Endothelial cell of umbilical vein (primary cell): ENCODE data around the gene STK38L. TPM values are rescaled to one million over a fixed set of nuclear protein-coding genes. Genes with fewer than 3 reads are reported as not detected.

ENCODE experiments used
- BruUV-seq: library from RNA; stranded (reverse); fragments of 400-500 nt; replicated peaks from 2 replicates; lab custom pipeline; 2021; lab: Mats Ljungman, UMichigan
- CTCF ChIA-PET: fragments of 300-600, 350-600 bp; sonication (Branson Sonifier 250); formaldehyde crosslinking; loops from one replicate; lab custom pipeline; 2021; ENCODE audit warnings: antibody characterized with exemption, inconsistent platforms; lab: Charles Lee
- POLR2A ChIA-PET: fragments of 300-600, 350-600 bp; sonication (Branson Sonifier 250); formaldehyde crosslinking; loops from one replicate; lab custom pipeline; 2021; ENCODE audit warnings: antibody characterized with exemption, inconsistent platforms; lab: Charles Lee
- DNase-seq: peaks from one replicate; pipeline ENCODE4 v3.0.0-alpha.2; 2011; ENCODE audit warnings: low read depth, low spot score
- FAIRE-seq: peaks from 2 replicates; lab custom pipeline; 2011; peaks lifted over from hg19 to GRCh38; lab: Jason Lieb, UNC
- H2AFZ ChIP-seq: 2 replicates; pipeline ENCODE4 v1.6.0; 2012; ENCODE audit warnings: low read depth, low read length, control low read depth, inconsistent platforms
- H3K27ac ChIP-seq: 2 replicates; pipeline ENCODE4 v1.5.1; 2011; ENCODE audit warnings: low read depth, mild to moderate bottlenecking, control low read depth, low read length, moderate library complexity; ENCODE audit not compliant: insufficient read depth
- H3K27me3 ChIP-seq, 2 experiments: 2 replicates each; pipeline versions ENCODE4 v1.6.0 to v1.6.1; 2011; ENCODE audit warnings: low read length in 2 of 2, mixed read lengths in 1 of 2; ENCODE audit not compliant: control insufficient read depth in 2 of 2, insufficient read depth in 2 of 2
- H3K36me3 ChIP-seq, 2 experiments: 2 replicates in 1 of 2; 3 replicates in 1 of 2; pipeline ENCODE4 v1.5.1; 2011; ENCODE audit warnings: low read length in 2 of 2, mild to moderate bottlenecking in 1 of 2, moderate library complexity in 1 of 2; ENCODE audit not compliant: control insufficient read depth in 2 of 2, insufficient read depth in 2 of 2; ENCODE audit errors: extremely low read depth in 1 of 2
- H3K4me1 ChIP-seq: 3 replicates; pipeline ENCODE4 v1.5.1; 2011; ENCODE audit warnings: mild to moderate bottlenecking, low read length; ENCODE audit not compliant: control insufficient read depth, insufficient read depth; ENCODE audit errors: extremely low read depth
- H3K4me2 ChIP-seq: 2 replicates; pipeline ENCODE4 v1.6.1; 2011; ENCODE audit warnings: low read length, control low read depth, mixed read lengths; ENCODE audit not compliant: insufficient read depth
- H3K4me3 ChIP-seq, 3 experiments: fragments of 200-600 bp in 1 of 3; sonication (generic), shearing (Covaris generic) in 1 of 3; replicated peaks in 1 of 3; 2 replicates each; pipeline ENCODE4 v1.5.1; 2011 to 2016; ENCODE audit warnings: control low read depth in 3 of 3, low read length in 3 of 3, mild to moderate bottlenecking in 2 of 3, inconsistent platforms in 1 of 3, low read depth in 1 of 3, moderate library complexity in 1 of 3; ENCODE audit not compliant: insufficient read depth in 1 of 3
- H3K79me2 ChIP-seq: 2 replicates; pipeline ENCODE4 v1.6.0; 2012; ENCODE audit warnings: low read length, inconsistent platforms; ENCODE audit not compliant: control insufficient read depth, insufficient read depth
- H3K9ac ChIP-seq: replicated peaks from 2 replicates; pipeline ENCODE3; 2011; ENCODE audit warnings: low read length, control low read depth; ENCODE audit not compliant: insufficient read depth; ENCODE audit errors: extremely low read depth
- H3K9me1 ChIP-seq: replicated peaks from 3 replicates; pipeline ENCODE4 v1.6.0; 2011; ENCODE audit warnings: mild to moderate bottlenecking, low read length; ENCODE audit not compliant: control insufficient read depth, insufficient read depth; ENCODE audit errors: extremely low read depth
- H3K9me3 ChIP-seq: replicated peaks from 2 replicates; pipeline ENCODE4 v1.5.1; 2012; ENCODE audit warnings: low read length, inconsistent platforms; ENCODE audit not compliant: control insufficient read depth, insufficient read depth
- H4K20me1 ChIP-seq: replicated peaks from 2 replicates; pipeline ENCODE3; 2011; ENCODE audit warnings: mild to moderate bottlenecking, low read length; ENCODE audit not compliant: control insufficient read depth, insufficient read depth; ENCODE audit errors: extremely low read depth
- EZH2 ChIP-seq: IDR thresholded peaks from 2 replicates; pipeline ENCODE4 v1.6.1; 2012; ENCODE audit warnings: borderline replicate concordance, low read depth, mild to moderate bottlenecking, moderate library complexity, low read length, inconsistent platforms; ENCODE audit not compliant: severe bottlenecking
- FOS ChIP-seq: IDR thresholded peaks from 2 replicates; pipeline ENCODE4 v1.6.1; 2011; ENCODE audit warnings: mild to moderate bottlenecking, low read length, moderate library complexity, borderline replicate concordance; ENCODE audit not compliant: insufficient read depth
- GATA2 ChIP-seq: IDR thresholded peaks from 2 replicates; pipeline ENCODE4 v1.7.0; 2011; ENCODE audit warnings: low read depth, mild to moderate bottlenecking, moderate library complexity, mixed read lengths, low read length; ENCODE audit not compliant: insufficient read length, insufficient read depth
- JUN ChIP-seq: IDR thresholded peaks from 2 replicates; pipeline ENCODE4 v1.6.1; 2011; ENCODE audit warnings: borderline replicate concordance, low read depth; ENCODE audit not compliant: insufficient read length, insufficient read depth
- MYC ChIP-seq: IDR thresholded peaks from one replicate; pipeline ENCODE4 v1.6.1; 2011; ENCODE audit warnings: mild to moderate bottlenecking, low read depth, low read length
- POLR2A ChIP-seq: IDR thresholded peaks from 2 replicates; pipeline ENCODE4 v1.6.1; 2012; ENCODE audit warnings: low read depth, mild to moderate bottlenecking, control low read depth, low read length
- POLR2AphosphoS5 ChIP-seq: IDR thresholded peaks from 2 replicates; pipeline ENCODE4 v1.6.1; 2012; ENCODE audit warnings: low read depth, mild to moderate bottlenecking, control low read depth, low read length, moderate library complexity; ENCODE audit not compliant: insufficient read depth
- dilution Hi-C: fragments of 300-500 bp; cut with MboI; formaldehyde crosslinking; loops from one replicate; pipeline ENCODE4 v1.15.0; 2019; ENCODE audit warnings: low sequenced_read_pairs; ENCODE audit not compliant: extremely low pct_ligation_motif_present
- intact Hi-C: fragments of 100-400 bp; cut with micrococcal nuclease; formaldehyde crosslinking; loops from one replicate; pipeline ENCODE4 v1.10.0; 2022
- polyA plus RNA-seq, 4 experiments: library from polyadenylated mRNA; depleted of rRNA in 3 of 4; stranded (reverse) in 3 of 4; unstranded in 1 of 4; fragments of >200 nt; gene quantifications; 2 replicates each; pipeline versions ENCODE4 v1.2.1 to v1.2.3, GENCODE V29; 2011 to 2012; ENCODE audit warnings: missing spikeins in 1 of 4
- total RNA-seq: library from RNA; stranded (reverse); gene quantifications from 2 replicates; pipeline ENCODE4 v1.2.3, GENCODE V29; 2021
- TF ChIP-seq, protein P1 (sequence below), 2 donors: IDR thresholded peaks; 1 replicate in 1 of 2; 2 replicates in 1 of 2; pipeline ENCODE4 v1.5.1; 2011; ENCODE audit warnings: low read length in 2 of 2, mild to moderate bottlenecking in 2 of 2, moderate library complexity in 2 of 2, control low read depth in 1 of 2, inconsistent platforms in 1 of 2, low read depth in 1 of 2; ENCODE audit not compliant: insufficient read depth in 1 of 2; ENCODE audit errors: extremely low read depth in 1 of 2
- TF ChIP-seq, protein P2 (sequence below): IDR thresholded peaks from 2 replicates; pipeline ENCODE4 v1.6.1; 2011; ENCODE audit not compliant: insufficient read depth, insufficient read length

STK38L gene
- total and polyA plus RNA-seq, 2 donors (not counting 3 experiments of a cell fraction or from before 2014, with no cell fraction given), result 14.7 to 58.4 TPM

DNA sequence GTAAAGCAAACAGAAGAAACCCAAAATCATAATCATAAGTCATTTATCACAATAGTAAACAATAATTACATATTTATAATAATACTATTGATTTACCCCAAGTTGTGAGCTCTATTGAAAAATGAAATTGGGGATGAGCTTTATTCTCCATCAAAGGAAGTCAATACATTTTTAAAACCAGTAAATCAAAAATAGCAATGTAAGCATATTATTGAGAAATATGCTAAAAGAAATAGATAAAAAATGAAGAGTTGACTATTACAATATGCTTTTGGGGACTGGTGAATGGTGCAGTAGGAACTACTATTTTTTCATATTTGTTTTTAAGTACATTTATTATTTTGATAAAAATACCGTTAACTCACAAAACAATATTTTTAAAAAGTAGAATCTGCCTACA lies 31.2 kb upstream of the STK38L start:
- dilution Hi-C loops, result no loop called here
- no peaks in the 10 kb centered on the region for H3K4me1 ChIP-seq
- POLR2A ChIA-PET, result no interaction called here

More for the DNA sequence above, 31.2 kb upstream of the STK38L start:
- Histone ChIP-seq H3K79me2 (no peaks in the 10 kb centered on the region), H3K9me3 (no peaks in the 10 kb centered on the region), H3K27me3 (no peaks in the 10 kb centered on the region), H2AFZ (no peak overlapping the region), H4K20me1 (no peaks in the 10 kb centered on the region), H3K9ac (no peak overlapping the region), H3K4me3 (no peak overlapping the region), H3K27ac (no peak overlapping the region), H3K36me3 (no peaks in the 10 kb centered on the region), H3K4me2 (no peak overlapping the region), H3K9me1 (no peaks in the 10 kb centered on the region)
- FAIRE-seq (no peak), DNase-seq (no peak)
- CTCF ChIA-PET, result interaction anchor here (1.0 to 1.3 kb wide), 2 partner anchors 12 to 88 kb away, joined by 3 read pairs; no protein-coding TSS in a partner anchor
- no TSS peak for BruUV-seq
- intact Hi-C loops, result no loop called here
- TF ChIP-seq GATA2 (no peak), POLR2AphosphoS5 (no peak), EZH2 (no peak), JUN (no peak), POLR2A (no peak), FOS (no peak), MYC (no peak)
- TF ChIP-seq, protein P1, sequence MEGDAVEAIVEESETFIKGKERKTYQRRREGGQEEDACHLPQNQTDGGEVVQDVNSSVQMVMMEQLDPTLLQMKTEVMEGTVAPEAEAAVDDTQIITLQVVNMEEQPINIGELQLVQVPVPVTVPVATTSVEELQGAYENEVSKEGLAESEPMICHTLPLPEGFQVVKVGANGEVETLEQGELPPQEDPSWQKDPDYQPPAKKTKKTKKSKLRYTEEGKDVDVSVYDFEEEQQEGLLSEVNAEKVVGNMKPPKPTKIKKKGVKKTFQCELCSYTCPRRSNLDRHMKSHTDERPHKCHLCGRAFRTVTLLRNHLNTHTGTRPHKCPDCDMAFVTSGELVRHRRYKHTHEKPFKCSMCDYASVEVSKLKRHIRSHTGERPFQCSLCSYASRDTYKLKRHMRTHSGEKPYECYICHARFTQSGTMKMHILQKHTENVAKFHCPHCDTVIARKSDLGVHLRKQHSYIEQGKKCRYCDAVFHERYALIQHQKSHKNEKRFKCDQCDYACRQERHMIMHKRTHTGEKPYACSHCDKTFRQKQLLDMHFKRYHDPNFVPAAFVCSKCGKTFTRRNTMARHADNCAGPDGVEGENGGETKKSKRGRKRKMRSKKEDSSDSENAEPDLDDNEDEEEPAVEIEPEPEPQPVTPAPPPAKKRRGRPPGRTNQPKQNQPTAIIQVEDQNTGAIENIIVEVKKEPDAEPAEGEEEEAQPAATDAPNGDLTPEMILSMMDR (IDR thresholded peaks at IDR 0.05; ENCODE audit: extremely low read depth in 1 of 2, insufficient read depth in 1 of 2, low read depth in 1 of 2, low read length in 2 of 2), result no peak
- TF ChIP-seq, protein P2, sequence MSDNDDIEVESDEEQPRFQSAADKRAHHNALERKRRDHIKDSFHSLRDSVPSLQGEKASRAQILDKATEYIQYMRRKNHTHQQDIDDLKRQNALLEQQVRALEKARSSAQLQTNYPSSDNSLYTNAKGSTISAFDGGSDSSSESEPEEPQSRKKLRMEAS, result no peak
